Measurements from ENCODE around the gene ARHGEF10L.

The ARHGEF10L gene

DNA sequence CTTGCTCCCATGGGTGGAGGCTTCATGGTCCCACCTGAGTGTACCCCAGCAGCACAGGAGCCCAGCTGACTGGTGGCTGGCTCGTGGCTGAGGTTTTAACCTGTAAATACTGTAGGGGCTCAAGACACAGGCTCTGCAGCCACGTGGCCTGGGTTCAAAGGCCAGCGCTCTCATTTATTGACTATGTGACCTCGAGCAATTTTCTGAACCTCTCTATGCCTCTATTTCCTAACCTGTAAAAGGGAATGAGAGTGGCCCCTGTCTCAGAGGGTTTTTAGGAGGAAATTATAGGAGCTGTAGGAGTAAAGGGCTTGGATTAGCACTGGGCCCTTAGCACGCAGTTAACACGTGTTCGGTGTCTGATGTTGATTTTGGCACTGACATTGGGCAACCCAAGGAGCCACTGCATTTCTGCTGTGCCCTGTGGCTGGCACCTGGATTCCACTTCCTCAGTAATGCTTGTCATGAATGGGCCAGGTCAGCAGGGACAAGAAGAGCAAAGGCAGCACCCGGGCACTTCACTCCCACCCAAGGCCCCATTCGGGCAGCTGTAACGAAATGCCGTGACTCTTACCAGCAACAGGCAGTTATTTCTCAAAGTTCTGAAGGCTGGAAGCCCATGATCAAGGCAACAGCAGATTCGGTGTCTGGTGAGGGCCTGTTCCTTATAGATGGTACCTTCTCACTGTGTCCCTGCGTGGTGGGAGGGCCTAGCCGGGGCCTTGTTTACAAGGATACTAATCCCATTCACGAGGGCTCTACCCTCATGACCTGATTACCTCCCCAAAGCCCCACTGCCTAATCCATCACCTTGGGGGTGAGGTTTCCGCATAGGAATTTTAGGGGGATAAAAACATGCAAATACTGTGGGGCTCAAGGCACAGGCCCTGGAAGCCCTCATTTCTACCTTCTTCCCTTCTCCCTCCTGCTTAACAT lies 25.2 kb downstream of the ARHGEF10L start:
- H3K4me3 ChIP-seq (ENCODE audit: low read depth, low read length) = no peak overlapping the region
- DNase-seq (ENCODE audit: low read depth) = no peak
- TF ChIP-seq, protein P1, sequence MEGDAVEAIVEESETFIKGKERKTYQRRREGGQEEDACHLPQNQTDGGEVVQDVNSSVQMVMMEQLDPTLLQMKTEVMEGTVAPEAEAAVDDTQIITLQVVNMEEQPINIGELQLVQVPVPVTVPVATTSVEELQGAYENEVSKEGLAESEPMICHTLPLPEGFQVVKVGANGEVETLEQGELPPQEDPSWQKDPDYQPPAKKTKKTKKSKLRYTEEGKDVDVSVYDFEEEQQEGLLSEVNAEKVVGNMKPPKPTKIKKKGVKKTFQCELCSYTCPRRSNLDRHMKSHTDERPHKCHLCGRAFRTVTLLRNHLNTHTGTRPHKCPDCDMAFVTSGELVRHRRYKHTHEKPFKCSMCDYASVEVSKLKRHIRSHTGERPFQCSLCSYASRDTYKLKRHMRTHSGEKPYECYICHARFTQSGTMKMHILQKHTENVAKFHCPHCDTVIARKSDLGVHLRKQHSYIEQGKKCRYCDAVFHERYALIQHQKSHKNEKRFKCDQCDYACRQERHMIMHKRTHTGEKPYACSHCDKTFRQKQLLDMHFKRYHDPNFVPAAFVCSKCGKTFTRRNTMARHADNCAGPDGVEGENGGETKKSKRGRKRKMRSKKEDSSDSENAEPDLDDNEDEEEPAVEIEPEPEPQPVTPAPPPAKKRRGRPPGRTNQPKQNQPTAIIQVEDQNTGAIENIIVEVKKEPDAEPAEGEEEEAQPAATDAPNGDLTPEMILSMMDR (IDR thresholded peaks at IDR 0.05; ENCODE audit: insufficient read depth, low read depth, low read length, missing control alignments) = no peak

DNA sequence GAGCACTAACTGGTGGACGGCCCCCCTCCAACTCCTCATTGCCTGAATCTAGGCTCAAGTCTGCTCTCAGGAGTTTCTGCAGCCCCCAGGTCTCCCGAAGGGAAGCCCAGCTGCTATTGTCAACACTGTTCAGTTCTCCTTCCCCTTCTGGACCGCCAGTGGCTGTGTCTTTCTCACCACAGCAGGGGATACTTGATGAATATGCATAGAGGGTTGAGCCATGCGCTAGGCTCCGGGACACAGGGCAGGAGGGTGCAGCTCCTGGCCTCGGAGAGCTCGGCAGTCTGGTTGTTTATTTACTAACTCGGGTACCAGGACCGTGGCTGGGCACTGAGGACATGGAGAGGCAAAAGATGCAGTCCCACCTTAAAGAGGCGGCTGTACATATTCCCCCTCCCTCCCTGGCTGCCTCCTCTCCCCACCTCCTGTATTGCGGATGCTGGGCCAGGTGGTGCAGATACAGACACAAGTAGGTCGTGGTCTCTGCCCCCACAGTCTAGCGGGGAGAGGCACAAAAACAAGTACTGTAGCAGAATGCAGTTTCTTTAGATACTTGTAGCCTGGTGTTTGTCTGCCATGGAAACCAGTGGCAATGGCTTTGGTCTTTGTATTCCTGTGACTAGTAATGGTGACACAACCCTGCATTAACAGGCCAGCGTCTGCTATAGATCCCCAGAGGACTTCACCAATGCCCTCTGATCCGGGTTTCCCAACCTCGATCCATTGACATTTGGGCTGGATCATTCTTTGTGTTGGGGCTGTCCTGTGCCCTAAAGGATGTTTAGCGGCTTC lies 26.2 kb downstream of the ARHGEF10L start:
- H3K4me3 ChIP-seq (ENCODE audit: low read depth, low read length) = no peak overlapping the region
- DNase-seq (ENCODE audit: low read depth) = no peak

DNA sequence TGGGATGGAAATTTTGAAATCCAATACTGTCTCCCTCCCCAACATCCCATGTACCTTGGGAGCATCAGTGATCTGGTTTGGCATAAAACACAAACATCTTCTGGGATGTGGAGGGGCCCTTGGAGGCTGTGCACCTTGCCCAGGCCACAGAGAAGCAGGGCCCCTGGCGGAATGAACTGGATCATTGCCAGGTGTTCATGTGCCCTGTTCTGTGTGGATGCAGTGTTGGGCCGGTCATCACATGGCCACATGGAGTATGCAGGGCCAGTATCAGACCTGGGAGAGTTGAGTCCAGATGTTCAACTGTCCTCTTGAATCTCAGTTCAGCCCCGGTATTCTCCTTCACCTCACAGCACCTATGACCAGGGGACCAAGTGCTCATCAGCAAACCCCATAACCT lies 26.9 kb downstream of the ARHGEF10L start:
- no peak for DNase-seq (ENCODE audit: low read depth)
- no peak overlapping the region for H3K4me3 ChIP-seq (ENCODE audit: low read depth, low read length)
- TF ChIP-seq, protein P1 (IDR thresholded peaks at IDR 0.05; ENCODE audit: insufficient read depth, low read depth, low read length, missing control alignments) = no peak

More for the DNA sequence above, 26.2 kb downstream of the ARHGEF10L start:
- TF ChIP-seq, protein P1 (IDR thresholded peaks at IDR 0.05; ENCODE audit: insufficient read depth, low read depth, low read length, missing control alignments) = no peak

DNA sequence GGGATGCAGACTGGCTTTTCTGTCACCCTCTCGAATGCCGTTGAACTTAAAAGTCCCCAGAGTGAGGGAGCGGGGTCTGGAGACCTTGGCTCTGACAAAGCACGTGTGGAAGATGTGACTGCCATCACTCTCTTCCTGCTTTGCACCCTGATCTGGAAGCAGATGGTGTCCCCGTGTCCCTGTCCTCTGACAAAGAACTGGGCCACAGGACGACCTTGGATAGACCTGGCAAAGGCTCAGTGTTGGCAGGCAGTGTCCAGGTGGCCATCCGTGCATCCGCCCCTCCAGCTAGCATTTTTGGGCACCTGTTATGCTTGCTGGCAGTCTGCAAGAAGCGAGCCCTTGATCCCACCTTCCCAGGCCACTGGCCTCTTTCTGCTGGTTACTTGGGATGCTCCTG lies 27.4 kb downstream of the ARHGEF10L start:
- H3K4me3 ChIP-seq (ENCODE audit: low read depth, low read length) = no peak overlapping the region
- no peak for DNase-seq (ENCODE audit: low read depth)
- TF ChIP-seq, protein P1 (IDR thresholded peaks at IDR 0.05; ENCODE audit: insufficient read depth, low read depth, low read length, missing control alignments) = no peak

DNA sequence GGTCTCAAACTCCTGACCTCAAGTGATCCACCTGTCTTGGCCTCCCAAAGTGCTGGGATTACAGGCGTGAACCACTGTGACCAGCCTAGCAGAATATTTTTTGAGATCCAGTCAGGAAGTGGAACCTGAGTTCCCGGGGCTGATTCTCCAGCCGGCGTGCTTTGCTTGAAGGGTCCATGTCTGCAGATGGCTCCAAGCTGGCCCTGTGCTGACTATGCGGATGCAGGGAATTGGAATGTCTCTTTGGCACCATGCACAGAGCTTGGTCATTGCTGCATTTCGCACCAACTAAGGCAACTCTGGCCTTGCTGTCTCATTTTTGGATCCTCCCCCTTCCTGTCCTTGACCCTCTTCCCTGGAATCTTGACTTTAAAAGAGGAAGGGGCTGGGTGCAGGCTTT lies 28.1 kb downstream of the ARHGEF10L start:
- DNase-seq (ENCODE audit: low read depth) = no peak
- TF ChIP-seq, protein P1 (IDR thresholded peaks at IDR 0.05; ENCODE audit: insufficient read depth, low read depth, low read length, missing control alignments) = no peak
- H3K4me3 ChIP-seq (ENCODE audit: low read depth, low read length) = no peak overlapping the region

DNA sequence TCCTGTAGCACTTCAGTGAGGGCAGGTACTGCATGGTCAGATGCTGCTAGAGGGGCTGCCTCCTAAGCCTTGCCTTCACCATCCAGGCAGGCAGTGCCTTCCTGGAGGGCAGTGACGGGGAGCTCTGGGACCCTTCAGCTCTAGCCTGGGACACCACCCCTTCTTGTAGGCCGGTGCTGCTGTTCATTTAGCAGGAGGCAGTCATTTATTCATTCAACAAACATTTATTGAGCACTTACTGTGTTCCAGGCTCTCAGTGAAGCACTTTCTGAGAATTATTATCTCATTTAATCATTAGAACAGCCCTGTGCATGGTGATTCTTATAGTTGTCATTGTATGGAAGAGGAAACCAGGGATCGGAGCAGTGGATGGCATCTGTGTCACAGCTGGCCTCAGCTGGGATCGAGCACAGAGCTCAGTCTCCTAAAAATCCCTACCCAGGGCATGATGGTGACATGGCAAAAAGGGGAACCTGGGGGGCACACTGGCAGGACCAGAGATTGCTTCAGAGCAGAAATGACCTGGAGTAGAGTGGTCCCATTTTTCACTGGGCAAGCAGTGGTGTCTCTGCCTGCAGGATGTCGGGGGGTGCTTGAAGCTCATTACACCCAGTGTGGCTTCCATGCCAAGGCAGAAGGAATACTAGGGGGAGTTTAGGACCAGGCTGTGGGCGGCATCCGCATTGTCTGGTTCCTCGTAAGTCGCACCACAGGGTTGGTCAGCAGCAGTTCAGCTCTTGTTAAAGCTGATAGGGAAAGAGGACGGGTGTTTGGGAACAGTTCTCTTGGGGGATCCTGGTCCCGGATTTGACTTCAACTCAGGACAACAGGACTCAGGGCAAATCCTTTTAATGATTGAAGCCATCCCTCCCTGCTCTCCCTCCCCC lies 28.8 kb downstream of the ARHGEF10L start:
- TF ChIP-seq, protein P1 (IDR thresholded peaks at IDR 0.05; ENCODE audit: insufficient read depth, low read depth, low read length, missing control alignments) = no peak
- H3K4me3 ChIP-seq (ENCODE audit: low read depth, low read length) = no peak overlapping the region
- no peak for DNase-seq (ENCODE audit: low read depth)
